ENCODE measurements around the gene RNASE4. TPM values are rescaled to one million over a fixed set of nuclear protein-coding genes. Genes with fewer than 3 reads are reported as not detected.

Gene RNASE4
- total RNA-seq, 1 experiment from 2014 or later, result 5.9 TPM

GRCh38 chr14:20659813-20660395 lies 24.5 kb upstream of the RNASE4 start:
- no TSS peak for BruUV-seq (replicated peaks)
- Histone ChIP-seq H3K79me2 (ENCODE audit: low read length) (no peaks in the 10 kb centered on the region), H3K4me3 (ENCODE audit: low read length) (no peak overlapping the region), H3F3A (ENCODE audit: low read length, unreplicated experiment) (no peaks in the 10 kb centered on the region), H3K27ac (ENCODE audit: low read length) (no peak overlapping the region), H3K36me3 (ENCODE audit: low read depth, low read length) (no peaks in the 10 kb centered on the region), H3K27me3 (ENCODE audit: low read length) (peaks cover 16% of the 10 kb centered on the region), H2AFZ (ENCODE audit: low read length) (no peak overlapping the region), H3K9me2 (replicated peaks; ENCODE audit: low read length) (no peaks in the 10 kb centered on the region), H3K4me2 (ENCODE audit: low read length) (no peak overlapping the region), H4K20me1 (ENCODE audit: low read length) (no peaks in the 10 kb centered on the region), H3K9ac (ENCODE audit: low read length) (no peak overlapping the region), H3K9me3 (ENCODE audit: low read length) (no peaks in the 10 kb centered on the region), H3K4me1 (ENCODE audit: insufficient read depth, low read length) (no peaks in the 10 kb centered on the region; the same call in 1 of the 2 replicates)
- TF ChIP-seq EZH2 (IDR thresholded peaks at IDR 0.05; ENCODE audit: low read length, unreplicated experiment) (no peak), EZH2phosphoT487 (IDR thresholded peaks at IDR 0.05; ENCODE audit: borderline replicate concordance, low read length) (no peak)
- TF ChIP-seq, protein P1, sequence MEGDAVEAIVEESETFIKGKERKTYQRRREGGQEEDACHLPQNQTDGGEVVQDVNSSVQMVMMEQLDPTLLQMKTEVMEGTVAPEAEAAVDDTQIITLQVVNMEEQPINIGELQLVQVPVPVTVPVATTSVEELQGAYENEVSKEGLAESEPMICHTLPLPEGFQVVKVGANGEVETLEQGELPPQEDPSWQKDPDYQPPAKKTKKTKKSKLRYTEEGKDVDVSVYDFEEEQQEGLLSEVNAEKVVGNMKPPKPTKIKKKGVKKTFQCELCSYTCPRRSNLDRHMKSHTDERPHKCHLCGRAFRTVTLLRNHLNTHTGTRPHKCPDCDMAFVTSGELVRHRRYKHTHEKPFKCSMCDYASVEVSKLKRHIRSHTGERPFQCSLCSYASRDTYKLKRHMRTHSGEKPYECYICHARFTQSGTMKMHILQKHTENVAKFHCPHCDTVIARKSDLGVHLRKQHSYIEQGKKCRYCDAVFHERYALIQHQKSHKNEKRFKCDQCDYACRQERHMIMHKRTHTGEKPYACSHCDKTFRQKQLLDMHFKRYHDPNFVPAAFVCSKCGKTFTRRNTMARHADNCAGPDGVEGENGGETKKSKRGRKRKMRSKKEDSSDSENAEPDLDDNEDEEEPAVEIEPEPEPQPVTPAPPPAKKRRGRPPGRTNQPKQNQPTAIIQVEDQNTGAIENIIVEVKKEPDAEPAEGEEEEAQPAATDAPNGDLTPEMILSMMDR (conservative IDR thresholded peaks at IDR 0.05; ENCODE audit: low read depth, low read length), result no peak
- no peak for DNase-seq
- ChIA-PET POLR2A (ENCODE audit: unreplicated experiment) (no interaction called here), CTCF (no interaction called here)
- intact Hi-C loops (cut with micrococcal nuclease), result no loop called here
- no peak for ATAC-seq

DNA sequence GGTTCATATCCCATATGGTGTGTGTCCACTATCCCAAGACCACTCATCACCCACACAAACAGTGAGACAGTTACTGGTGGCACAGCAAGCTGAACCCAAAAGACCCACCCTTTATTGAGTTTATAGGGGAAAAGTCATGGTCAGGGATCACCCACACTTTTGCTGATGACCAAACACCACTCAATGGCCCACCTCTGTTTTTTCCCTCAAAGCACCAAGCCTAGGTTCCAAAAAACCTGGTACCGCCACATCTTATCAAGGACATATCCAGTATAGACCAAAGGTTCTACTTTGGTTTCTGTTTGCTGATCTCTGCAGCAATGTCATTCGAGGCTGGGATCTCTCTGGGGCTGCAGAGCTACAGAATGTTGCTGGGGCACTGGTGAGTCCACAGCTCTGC lies 23.2 kb upstream of the RNASE4 start:
- H3K4me1 ChIP-seq (ENCODE audit: insufficient read depth, low read length), result no peaks in the 10 kb centered on the region; the same call in 1 of the 2 replicates
- H3F3A ChIP-seq (ENCODE audit: low read length, unreplicated experiment), result no peaks in the 10 kb centered on the region
- H3K9me2 ChIP-seq (replicated peaks; ENCODE audit: low read length), result no peaks in the 10 kb centered on the region
- no peak overlapping the region for H3K9ac ChIP-seq (ENCODE audit: low read length)
- intact Hi-C loops (cut with micrococcal nuclease), result no loop called here
- no peaks in the 10 kb centered on the region for H3K36me3 ChIP-seq (ENCODE audit: low read depth, low read length)
- H3K4me3 ChIP-seq (ENCODE audit: low read length), result no peak overlapping the region
- no peak overlapping the region for H3K27ac ChIP-seq (ENCODE audit: low read length)
- H3K4me2 ChIP-seq (ENCODE audit: low read length), result no peak overlapping the region
- no peaks in the 10 kb centered on the region for H3K79me2 ChIP-seq (ENCODE audit: low read length)
- no TSS peak for BruUV-seq (replicated peaks)
- no peaks in the 10 kb centered on the region for H3K9me3 ChIP-seq (ENCODE audit: low read length)
- ATAC-seq (no peak), DNase-seq (no peak)
- peaks cover 5% of the 10 kb centered on the region; the same call in 1 of the 2 replicates for H3K27me3 ChIP-seq (ENCODE audit: low read length)
- no peak overlapping the region for H2AFZ ChIP-seq (ENCODE audit: low read length)
- H4K20me1 ChIP-seq (ENCODE audit: low read length), result no peaks in the 10 kb centered on the region
- CTCF ChIA-PET, result interaction anchor here (0.7 kb wide), 1 partner anchor 30 kb away, joined by 4 read pairs; no protein-coding TSS in a partner anchor
- POLR2A ChIA-PET (ENCODE audit: unreplicated experiment), result no interaction called here
- TF ChIP-seq EZH2phosphoT487 (IDR thresholded peaks at IDR 0.05; ENCODE audit: borderline replicate concordance, low read length) (no peak), EZH2 (IDR thresholded peaks at IDR 0.05; ENCODE audit: low read length, unreplicated experiment) (no peak)
- TF ChIP-seq, protein P1 (conservative IDR thresholded peaks at IDR 0.05; ENCODE audit: low read depth, low read length), result no peak

Data from PC-3 (cell line).